AG04450 (cell line): ENCODE results near the gene TTBK2. TPM values are rescaled to one million over a fixed set of nuclear protein-coding genes. Genes with fewer than 3 reads are reported as not detected.

ENCODE experiments used
- CTCF ChIA-PET: fragments of 300-600, 350-600 bp; formaldehyde crosslinking; extraction: SDS; loops from one replicate; lab custom pipeline; 2022; ENCODE audit warnings: antibody characterized with exemption, inconsistent platforms; lab: Charles Lee
- POLR2A ChIA-PET: fragments of 350-600 bp; formaldehyde crosslinking; extraction: SDS; loops from one replicate; lab custom pipeline; 2021; ENCODE audit warnings: antibody characterized with exemption, inconsistent platforms; lab: Yijun Ruan, JAX
- DNase-seq: peaks from one replicate; pipeline ENCODE4 v3.0.0-alpha.2; 2011; ENCODE audit warnings: low read depth, low spot score
- H3K27ac ChIP-seq: one replicate; pipeline ENCODE4 v1.5.1; 2012; ENCODE audit warnings: low read depth, low read length, control low read depth
- H3K27me3 ChIP-seq: one replicate; pipeline ENCODE4 v1.6.0; 2012; ENCODE audit warnings: low read length; ENCODE audit not compliant: control insufficient read depth, insufficient read depth
- H3K4me3 ChIP-seq: 2 replicates; pipeline ENCODE4 v1.5.1; 2011; ENCODE audit warnings: mild to moderate bottlenecking, low read depth, low read length, control low read depth
- H3K9me3 ChIP-seq: 2 replicates; pipeline ENCODE4 v1.5.1; 2012; ENCODE audit warnings: low read length; ENCODE audit not compliant: control insufficient read depth, insufficient read depth
- polyA plus RNA-seq: library from polyadenylated mRNA; depleted of rRNA; stranded (reverse); fragments of >200 nt; gene quantifications from 2 replicates; pipeline ENCODE4 v1.2.3, GENCODE V29; 2011
- TF ChIP-seq, protein P1 (sequence below): IDR thresholded peaks from 2 replicates; pipeline ENCODE4 v1.5.1; 2011; ENCODE audit warnings: low read depth, low read length, control low read depth, inconsistent platforms

Gene TTBK2
- polyA plus RNA-seq, 1 experiment, result 8.2 TPM

DNA sequence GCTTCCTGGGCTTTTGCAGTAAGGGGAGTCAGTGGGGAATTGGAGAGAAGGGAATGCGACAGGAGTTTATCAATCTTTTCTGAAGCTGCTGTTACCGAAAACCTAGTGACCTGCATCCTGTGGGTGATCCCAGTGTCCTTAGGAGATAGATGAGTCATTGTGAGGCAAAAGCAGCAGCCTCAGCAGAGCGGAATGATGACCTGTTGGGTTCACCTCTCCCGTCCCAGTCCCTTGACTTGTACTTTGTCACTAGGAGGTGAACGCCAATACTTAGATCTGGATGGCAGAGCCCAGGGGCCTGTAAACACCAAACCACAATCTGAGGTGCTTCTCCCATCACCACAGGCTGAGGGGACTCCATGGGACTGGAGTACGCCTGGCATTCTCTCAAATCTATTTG is 201.5 kb downstream of the TTBK2 start:
- Histone ChIP-seq H3K9me3 (no peaks in the 10 kb centered on the region), H3K4me3 (no peak overlapping the region), H3K27me3 (no peaks in the 10 kb centered on the region), H3K27ac (no peak overlapping the region)
- CTCF ChIA-PET, result no interaction called here
- TF ChIP-seq, protein P1, sequence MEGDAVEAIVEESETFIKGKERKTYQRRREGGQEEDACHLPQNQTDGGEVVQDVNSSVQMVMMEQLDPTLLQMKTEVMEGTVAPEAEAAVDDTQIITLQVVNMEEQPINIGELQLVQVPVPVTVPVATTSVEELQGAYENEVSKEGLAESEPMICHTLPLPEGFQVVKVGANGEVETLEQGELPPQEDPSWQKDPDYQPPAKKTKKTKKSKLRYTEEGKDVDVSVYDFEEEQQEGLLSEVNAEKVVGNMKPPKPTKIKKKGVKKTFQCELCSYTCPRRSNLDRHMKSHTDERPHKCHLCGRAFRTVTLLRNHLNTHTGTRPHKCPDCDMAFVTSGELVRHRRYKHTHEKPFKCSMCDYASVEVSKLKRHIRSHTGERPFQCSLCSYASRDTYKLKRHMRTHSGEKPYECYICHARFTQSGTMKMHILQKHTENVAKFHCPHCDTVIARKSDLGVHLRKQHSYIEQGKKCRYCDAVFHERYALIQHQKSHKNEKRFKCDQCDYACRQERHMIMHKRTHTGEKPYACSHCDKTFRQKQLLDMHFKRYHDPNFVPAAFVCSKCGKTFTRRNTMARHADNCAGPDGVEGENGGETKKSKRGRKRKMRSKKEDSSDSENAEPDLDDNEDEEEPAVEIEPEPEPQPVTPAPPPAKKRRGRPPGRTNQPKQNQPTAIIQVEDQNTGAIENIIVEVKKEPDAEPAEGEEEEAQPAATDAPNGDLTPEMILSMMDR, result no peak
- POLR2A ChIA-PET, result interaction anchor here (0.6 kb wide), 1 partner anchor 395 kb away, joined by 3 read pairs; no protein-coding TSS in a partner anchor
- DNase-seq, result no peak

DNA sequence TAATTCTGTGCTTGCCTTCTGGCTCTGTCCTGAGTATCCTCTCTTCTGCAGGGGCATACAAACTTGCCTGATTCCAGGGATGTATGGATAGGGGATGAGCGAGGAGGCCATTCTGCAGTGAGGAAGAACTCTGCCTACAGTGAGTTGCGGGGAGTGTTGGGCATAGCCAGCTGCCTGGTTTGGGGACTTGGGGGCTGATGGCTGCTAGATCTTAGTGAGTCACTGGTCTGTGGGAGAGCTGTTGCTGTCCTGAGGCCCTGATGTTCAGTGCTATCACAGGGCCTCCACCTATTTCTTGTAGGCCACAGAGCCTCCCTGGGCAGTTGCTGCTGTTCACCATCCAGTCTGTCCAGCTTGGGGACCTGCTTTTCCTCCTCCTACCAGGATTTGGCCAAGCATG is 204.0 kb downstream of the TTBK2 start:
- no peak for DNase-seq
- no peaks in the 10 kb centered on the region for H3K9me3 ChIP-seq
- CTCF ChIA-PET, result interaction anchor here (1.4 kb wide), 1 partner anchor 13 kb away, joined by 5 read pairs; no protein-coding TSS in a partner anchor
- TF ChIP-seq, protein P1, result no peak
- POLR2A ChIA-PET, result interaction anchor here (0.6 to 0.7 kb wide), 2 partner anchors 9 to 223 kb away, joined by 3 to 6 read pairs; no protein-coding TSS in a partner anchor
- no peak overlapping the region for H3K4me3 ChIP-seq
- no peaks in the 10 kb centered on the region for H3K27me3 ChIP-seq
- H3K27ac ChIP-seq, result no peak overlapping the region

- TF ChIP-seq, protein P1, result no peak
- POLR2A ChIA-PET, result interaction anchor here (0.7 kb wide), 1 partner anchor 222 kb away, joined by 3 read pairs; no protein-coding TSS in a partner anchor
- DNase-seq, result no peak
- Histone ChIP-seq H3K4me3 (no peak overlapping the region), H3K9me3 (no peaks in the 10 kb centered on the region), H3K27me3 (no peaks in the 10 kb centered on the region), H3K27ac (no peak overlapping the region)
- CTCF ChIA-PET, result interaction anchor here (1.0 kb wide), 1 partner anchor 210 kb away, joined by 3 read pairs; no protein-coding TSS in a partner anchor
Observed at GRCh38 chr15:42716125-42716524, 204.5 kb downstream of the TTBK2 start.

DNA sequence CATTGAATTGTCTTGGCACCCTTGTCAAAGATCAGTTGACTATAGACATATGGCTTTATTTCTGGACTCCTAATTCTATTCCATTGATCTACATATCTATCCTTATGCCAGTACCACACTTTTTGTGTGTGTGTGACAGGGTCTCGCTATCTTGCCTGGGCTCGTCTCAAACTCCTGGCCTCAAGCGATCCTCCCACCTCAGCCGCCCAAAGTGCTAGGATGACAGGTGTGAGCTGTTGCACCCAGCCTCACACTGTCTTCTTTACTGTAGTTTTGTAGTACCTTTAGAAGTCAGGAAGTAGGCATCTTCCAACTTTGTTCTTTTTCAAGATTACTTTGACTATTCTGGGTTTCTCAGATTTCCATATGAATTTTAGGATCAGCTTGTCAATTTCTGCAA is 208.0 kb downstream of the TTBK2 start:
- ChIA-PET POLR2A (no interaction called here), CTCF (interaction anchor here (3.8 kb wide), 1 partner anchor 214 kb away, joined by 12 read pairs; no protein-coding TSS in a partner anchor)
- no peaks in the 10 kb centered on the region for H3K27me3 ChIP-seq
- no peak for DNase-seq
- H3K4me3 ChIP-seq, result no peak overlapping the region
- TF ChIP-seq, protein P1, result no peak
- H3K9me3 ChIP-seq, result no peaks in the 10 kb centered on the region
- H3K27ac ChIP-seq, result no peak overlapping the region

DNA sequence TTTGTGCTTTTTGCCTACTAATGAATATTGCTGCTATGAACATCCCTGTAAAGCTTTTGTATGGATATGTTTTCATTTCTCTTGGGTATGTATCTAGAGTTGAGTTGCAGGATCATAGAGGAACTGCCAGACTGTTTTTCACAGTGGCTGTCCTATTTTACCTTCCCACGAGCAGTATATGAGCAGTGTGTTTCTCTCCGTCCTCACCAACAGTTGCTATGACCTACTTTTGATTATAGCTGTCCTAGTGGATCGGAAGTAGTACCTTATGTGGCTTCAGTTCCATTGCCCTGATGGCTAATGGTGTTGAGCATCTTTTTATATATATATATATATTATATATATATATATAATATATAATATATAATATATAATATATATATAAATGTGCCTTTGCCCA is 208.8 kb downstream of the TTBK2 start:
- POLR2A ChIA-PET, result no interaction called here

More for the DNA sequence above, 208.8 kb downstream of the TTBK2 start:
- TF ChIP-seq, protein P1, result no peak
- no peaks in the 10 kb centered on the region for H3K27me3 ChIP-seq
- H3K9me3 ChIP-seq, result no peaks in the 10 kb centered on the region; the same call in 1 of the 2 replicates
- no peak overlapping the region for H3K27ac ChIP-seq
- CTCF ChIA-PET, result interaction anchor here (0.6 to 3.8 kb wide), 2 partner anchors 213 to 214 kb away, joined by 4 to 12 read pairs; no protein-coding TSS in a partner anchor
- DNase-seq, result no peak
- H3K4me3 ChIP-seq, result no peak overlapping the region
